Caco-2 (cell line): Measurements from ENCODE around the gene CLDN7. TPM values are rescaled to one million over a fixed set of nuclear protein-coding genes. Genes with fewer than 3 reads are reported as not detected.

Experiments used
- BruUV-seq: library from RNA; stranded (reverse); fragments of 400-500 nt; replicated peaks from 2 replicates; lab custom pipeline; 2021; lab: Mats Ljungman, UMichigan
- CTCF ChIA-PET: fragments of 300-600 bp; sonication (Branson Sonifier 250); formaldehyde crosslinking; loops from one replicate; lab custom pipeline; 2022; ENCODE audit warnings: antibody characterized with exemption; lab: Charles Lee
- POLR2A ChIA-PET: fragments of 300-600 bp; sonication (Branson Sonifier 250); formaldehyde crosslinking; loops from one replicate; lab custom pipeline; 2022; ENCODE audit warnings: antibody characterized with exemption; lab: Charles Lee
- DNase-seq, 2 experiments: peaks; one replicate each; pipeline versions ENCODE4 v3.0.0 to v3.0.0-alpha.2; 2020 to 2022
- H3K27me3 ChIP-seq: replicated peaks from 2 replicates; pipeline ENCODE4 v1.6.0; 2011; ENCODE audit warnings: low read length; ENCODE audit not compliant: control insufficient read depth, insufficient read depth
- H3K36me3 ChIP-seq: 2 replicates; pipeline ENCODE4 v1.5.1; 2011; ENCODE audit warnings: low read length; ENCODE audit not compliant: control insufficient read depth, insufficient read depth
- H3K4me1 ChIP-seq: fragments of 250-450 bp; sonication (Bioruptor Pico); 2 replicates; pipeline ENCODE4 v1.5.1; 2020; ENCODE audit warnings: mild to moderate bottlenecking
- H3K4me3 ChIP-seq: 2 replicates; pipeline ENCODE4 v1.5.1; 2011; ENCODE audit warnings: low read depth, mild to moderate bottlenecking, control low read depth, low read length
- H3K9me3 ChIP-seq: fragments of 250-450 bp; sonication (Bioruptor Pico); 2 replicates; pipeline ENCODE4 v1.5.1; 2020; ENCODE audit warnings: mild to moderate bottlenecking, moderate library complexity
- H3K27ac Mint-ChIP-seq: one replicate; pipeline ENCODE4 v1.8.0; 2022; ENCODE audit warnings: mixed read lengths; ENCODE audit not compliant: unreplicated experiment
- H3K27me3 Mint-ChIP-seq: one replicate; pipeline ENCODE4 v1.8.0; 2022; ENCODE audit warnings: mixed read lengths; ENCODE audit not compliant: insufficient read depth, unreplicated experiment
- H3K36me3 Mint-ChIP-seq: one replicate; pipeline ENCODE4 v1.8.0; 2022; ENCODE audit warnings: mild to moderate bottlenecking, mixed read lengths; ENCODE audit not compliant: insufficient read depth, unreplicated experiment
- H3K4me1 Mint-ChIP-seq: one replicate; pipeline ENCODE4 v1.8.0; 2022; ENCODE audit warnings: low read depth, mixed read lengths; ENCODE audit not compliant: unreplicated experiment
- H3K4me3 Mint-ChIP-seq: one replicate; pipeline ENCODE4 v1.8.0; 2022; ENCODE audit warnings: mild to moderate bottlenecking, moderate library complexity, mixed read lengths; ENCODE audit not compliant: unreplicated experiment
- H3K9me3 Mint-ChIP-seq: one replicate; pipeline ENCODE4 v1.8.0; 2022; ENCODE audit warnings: mixed read lengths; ENCODE audit not compliant: unreplicated experiment
- intact Hi-C: fragments of 100-400 bp; cut with micrococcal nuclease; formaldehyde crosslinking; loops from one replicate; pipeline ENCODE4 v1.10.0; 2022; ENCODE audit not compliant: unreplicated experiment
- total RNA-seq: library from RNA; stranded (reverse); gene quantifications from 2 replicates; pipeline ENCODE4 v1.2.3, GENCODE V29; 2022
- TF ChIP-seq, protein P1 (sequence below), 2 experiments: fragments of 200-600 bp in 1 of 2; IDR thresholded peaks; 1 replicate in 1 of 2; 2 replicates in 1 of 2; pipeline versions ENCODE4 v1.5.1 to v1.8.0; 2011 to 2022; ENCODE audit warnings: antibody characterized with exemption in 1 of 2, control low read depth in 1 of 2, inconsistent platforms in 1 of 2, low read depth in 1 of 2, low read length in 1 of 2, mild to moderate bottlenecking in 1 of 2, moderate library complexity in 1 of 2; ENCODE audit not compliant: insufficient read depth in 1 of 2, severe bottlenecking in 1 of 2, unreplicated experiment in 1 of 2

Gene CLDN7
- total RNA-seq, 1 experiment from 2014 or later = 111 TPM

DNA sequence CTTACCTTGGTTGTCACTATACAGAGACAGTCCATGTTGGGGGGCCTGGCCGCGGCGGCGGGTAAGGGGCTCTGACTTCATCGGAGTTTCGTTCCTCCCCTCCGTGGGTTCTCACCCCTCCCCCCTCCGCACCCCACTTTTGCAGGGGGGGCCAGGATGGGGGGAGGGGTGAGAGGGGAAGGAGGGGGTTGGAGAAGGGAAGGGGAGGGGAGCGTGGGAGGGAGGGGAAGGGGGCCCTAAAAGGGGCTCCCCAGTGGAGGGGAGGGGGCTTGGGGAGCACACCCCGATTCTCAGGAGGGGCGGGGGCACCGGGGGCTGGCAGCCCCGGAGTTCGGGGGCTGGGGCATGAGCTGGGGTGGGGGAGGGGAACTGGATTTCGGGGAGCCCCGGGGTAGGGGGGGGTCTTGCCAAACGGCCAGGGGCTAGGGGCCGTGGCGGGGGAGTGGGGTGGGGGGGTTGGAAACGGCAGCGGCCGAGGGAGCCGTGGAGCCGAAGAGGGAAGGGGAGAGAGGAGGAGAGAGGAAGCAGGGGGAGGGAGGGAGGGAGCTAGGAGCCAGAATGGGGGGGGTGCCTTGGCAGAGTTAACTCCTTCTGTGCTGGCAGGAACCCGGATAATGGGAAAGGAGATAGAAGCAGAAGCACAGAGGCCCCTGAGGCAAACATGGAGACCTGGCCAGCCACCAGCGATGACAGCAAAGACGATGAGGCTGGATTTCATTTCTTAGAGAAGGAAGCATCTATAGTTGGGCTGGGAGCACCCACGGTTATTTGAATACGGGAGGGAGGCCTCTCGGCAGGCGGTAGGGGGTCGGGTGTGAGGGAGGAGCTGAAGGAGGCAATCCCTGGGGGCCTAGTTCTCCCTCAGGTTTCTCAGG lies 44.9 kb downstream of the CLDN7 start:
- ChIA-PET CTCF (no interaction called here), POLR2A (interaction anchor here (0.5 kb wide), 1 partner anchor 130 kb away, joined by 17 read pairs; no protein-coding TSS in a partner anchor)
- Histone ChIP-seq H3K4me3 (no peak overlapping the region), H3K9me3 (no peaks in the 10 kb centered on the region), H3K4me1 (peaks cover 10% of the 10 kb centered on the region), H3K36me3 (no peaks in the 10 kb centered on the region), H3K27me3 (no peaks in the 10 kb centered on the region)
- intact Hi-C loops = no loop called here
- H3K27me3 Mint-ChIP-seq = no peaks in the 10 kb centered on the region
- no peak for DNase-seq
- TF ChIP-seq, protein P1, sequence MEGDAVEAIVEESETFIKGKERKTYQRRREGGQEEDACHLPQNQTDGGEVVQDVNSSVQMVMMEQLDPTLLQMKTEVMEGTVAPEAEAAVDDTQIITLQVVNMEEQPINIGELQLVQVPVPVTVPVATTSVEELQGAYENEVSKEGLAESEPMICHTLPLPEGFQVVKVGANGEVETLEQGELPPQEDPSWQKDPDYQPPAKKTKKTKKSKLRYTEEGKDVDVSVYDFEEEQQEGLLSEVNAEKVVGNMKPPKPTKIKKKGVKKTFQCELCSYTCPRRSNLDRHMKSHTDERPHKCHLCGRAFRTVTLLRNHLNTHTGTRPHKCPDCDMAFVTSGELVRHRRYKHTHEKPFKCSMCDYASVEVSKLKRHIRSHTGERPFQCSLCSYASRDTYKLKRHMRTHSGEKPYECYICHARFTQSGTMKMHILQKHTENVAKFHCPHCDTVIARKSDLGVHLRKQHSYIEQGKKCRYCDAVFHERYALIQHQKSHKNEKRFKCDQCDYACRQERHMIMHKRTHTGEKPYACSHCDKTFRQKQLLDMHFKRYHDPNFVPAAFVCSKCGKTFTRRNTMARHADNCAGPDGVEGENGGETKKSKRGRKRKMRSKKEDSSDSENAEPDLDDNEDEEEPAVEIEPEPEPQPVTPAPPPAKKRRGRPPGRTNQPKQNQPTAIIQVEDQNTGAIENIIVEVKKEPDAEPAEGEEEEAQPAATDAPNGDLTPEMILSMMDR (IDR thresholded peaks at IDR 0.05; ENCODE audit: insufficient read depth in 1 of 2, low read depth in 1 of 2, low read length in 1 of 2, severe bottlenecking in 1 of 2, unreplicated experiment in 1 of 2) = no peak
- no peaks in the 10 kb centered on the region for H3K9me3 Mint-ChIP-seq
- peaks cover 52% of the 10 kb centered on the region for H3K36me3 Mint-ChIP-seq
- peaks cover 5% of the 10 kb centered on the region for H3K4me1 Mint-ChIP-seq
- no peak overlapping the region for H3K27ac Mint-ChIP-seq
- no TSS peak for BruUV-seq
- H3K4me3 Mint-ChIP-seq = no peak overlapping the region

DNA sequence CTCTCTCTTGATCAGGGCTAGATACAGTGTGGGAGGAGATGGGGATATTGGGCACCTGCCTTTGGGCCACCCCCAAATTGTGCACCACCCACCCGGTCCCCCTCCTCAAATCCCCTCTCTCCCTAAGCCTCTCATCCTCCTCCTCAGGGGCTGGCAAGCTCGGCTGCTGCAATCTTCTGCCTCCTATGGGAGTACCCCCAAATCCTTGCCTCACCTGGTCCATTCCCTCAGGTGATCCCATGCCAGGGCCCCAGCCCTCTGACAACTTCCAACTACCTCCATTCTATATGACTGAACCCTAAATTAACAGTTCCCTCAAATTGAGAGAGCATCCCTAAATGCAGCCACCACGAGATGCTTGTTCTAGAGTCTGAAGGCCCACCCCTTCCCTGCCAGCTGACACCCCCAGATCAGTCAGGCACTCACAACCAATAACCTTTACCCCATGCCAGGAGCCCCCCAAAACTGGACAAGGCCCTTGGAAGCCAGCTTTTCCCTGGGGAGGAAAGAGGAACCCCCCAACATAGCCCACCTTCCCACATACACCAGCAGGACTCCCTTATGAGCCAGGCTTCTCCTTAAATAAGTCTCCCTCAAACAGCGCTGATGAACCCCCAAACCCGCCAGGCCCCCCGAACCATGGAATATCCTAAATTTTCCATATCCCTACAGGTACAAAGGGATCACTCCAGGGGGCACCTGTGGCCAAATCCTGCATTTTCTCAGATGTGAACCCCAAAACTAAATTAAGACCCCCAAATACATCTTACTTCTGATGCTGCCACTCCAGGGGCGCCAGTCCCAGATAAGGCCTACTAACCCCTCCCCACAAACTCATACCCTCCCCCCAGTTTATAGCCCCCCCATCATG lies 45.8 kb downstream of the CLDN7 start:
- no TSS peak for BruUV-seq
- intact Hi-C loops = no loop called here
- Histone ChIP-seq H3K9me3 (no peaks in the 10 kb centered on the region), H3K36me3 (no peaks in the 10 kb centered on the region), H3K4me1 (peaks cover 10% of the 10 kb centered on the region), H3K27me3 (no peaks in the 10 kb centered on the region), H3K4me3 (no peak overlapping the region)
- H3K4me3 Mint-ChIP-seq = peak overlapping the region; percentile 21
- H3K4me1 Mint-ChIP-seq = peaks cover 5% of the 10 kb centered on the region
- no peak for DNase-seq
- H3K36me3 Mint-ChIP-seq = peaks cover 43% of the 10 kb centered on the region
- no peak overlapping the region for H3K27ac Mint-ChIP-seq
- TF ChIP-seq, protein P1 (IDR thresholded peaks at IDR 0.05; ENCODE audit: insufficient read depth in 1 of 2, low read depth in 1 of 2, low read length in 1 of 2, severe bottlenecking in 1 of 2, unreplicated experiment in 1 of 2) = no peak
- no peaks in the 10 kb centered on the region for H3K9me3 Mint-ChIP-seq
- H3K27me3 Mint-ChIP-seq = no peaks in the 10 kb centered on the region
- ChIA-PET POLR2A (no interaction called here), CTCF (no interaction called here)

DNA sequence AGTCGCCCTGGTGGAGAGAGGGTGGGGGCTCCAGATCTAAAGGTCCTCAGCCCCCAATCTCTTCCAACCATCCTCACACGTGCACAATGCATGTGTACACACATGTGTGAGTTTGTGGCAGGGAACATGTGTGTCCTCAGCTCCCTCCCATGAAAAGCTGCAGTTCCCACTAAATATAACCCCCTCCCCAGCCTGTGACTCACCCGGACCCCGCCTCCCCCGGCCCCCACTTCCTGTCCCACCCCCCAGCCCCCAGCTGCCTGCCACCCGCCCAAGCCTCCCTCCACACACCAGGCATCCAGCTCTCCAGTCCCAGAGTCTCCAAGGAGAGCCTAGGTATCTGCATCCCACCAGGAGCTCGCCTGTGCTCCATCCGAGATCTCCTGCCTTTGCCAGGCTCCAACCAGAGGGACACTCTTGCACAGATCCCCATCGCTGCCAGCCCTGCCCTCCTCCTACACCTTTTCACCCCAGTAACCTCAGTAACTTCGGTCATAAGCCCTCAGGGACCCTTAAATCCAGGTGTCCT lies 46.6 kb downstream of the CLDN7 start:
- POLR2A ChIA-PET = no interaction called here
- BruUV-seq = no TSS peak
- no peak overlapping the region for H3K4me3 ChIP-seq
- no peaks in the 10 kb centered on the region for H3K27me3 Mint-ChIP-seq
- H3K9me3 Mint-ChIP-seq = no peaks in the 10 kb centered on the region
- peaks cover 7% of the 10 kb centered on the region for H3K4me1 ChIP-seq
- peaks cover 5% of the 10 kb centered on the region for H3K4me1 Mint-ChIP-seq
- peaks cover 36% of the 10 kb centered on the region for H3K36me3 Mint-ChIP-seq
- no peak overlapping the region for H3K27ac Mint-ChIP-seq
- H3K27me3 ChIP-seq = no peaks in the 10 kb centered on the region
- DNase-seq = no peak
- CTCF ChIA-PET = interaction anchor here (2.9 kb wide), 1 partner anchor 170 kb away, joined by 13 read pairs; no protein-coding TSS in a partner anchor
- H3K4me3 Mint-ChIP-seq = peak overlapping the region; percentile 80
- intact Hi-C loops = no loop called here
- H3K9me3 ChIP-seq = no peaks in the 10 kb centered on the region
- TF ChIP-seq, protein P1 (IDR thresholded peaks at IDR 0.05; ENCODE audit: insufficient read depth in 1 of 2, low read depth in 1 of 2, low read length in 1 of 2, severe bottlenecking in 1 of 2, unreplicated experiment in 1 of 2) = no peak
- H3K36me3 ChIP-seq = no peaks in the 10 kb centered on the region
